Muscle of back (tissue), 11 donors: Measurements from ENCODE around the gene VSX1. TPM values are rescaled to one million over a fixed set of nuclear protein-coding genes. Genes with fewer than 3 reads are reported as not detected.

Experiments
- DNase-seq, 3 donors: peaks; one replicate each; pipeline versions ENCODE4 v3.0.0 to v3.0.0-alpha.2; 2013
- polyA plus RNA-seq, 10 donors: library from polyadenylated mRNA; unstranded; fragments of 120-200 nt; gene quantifications; one replicate each; pipeline ENCODE4 v1.2.1, GENCODE V29; 2013; ENCODE audit not compliant: insufficient read length in 10 of 10

The VSX1 gene
- polyA plus RNA-seq, 10 donors, result 0.12 TPM; not detected in 9

GRCh38 chr20:25065625-25066338 is 16.2 kb downstream of the VSX1 start:
- DNase-seq, result peak; percentile 57 to 84 (median 72)

DNA sequence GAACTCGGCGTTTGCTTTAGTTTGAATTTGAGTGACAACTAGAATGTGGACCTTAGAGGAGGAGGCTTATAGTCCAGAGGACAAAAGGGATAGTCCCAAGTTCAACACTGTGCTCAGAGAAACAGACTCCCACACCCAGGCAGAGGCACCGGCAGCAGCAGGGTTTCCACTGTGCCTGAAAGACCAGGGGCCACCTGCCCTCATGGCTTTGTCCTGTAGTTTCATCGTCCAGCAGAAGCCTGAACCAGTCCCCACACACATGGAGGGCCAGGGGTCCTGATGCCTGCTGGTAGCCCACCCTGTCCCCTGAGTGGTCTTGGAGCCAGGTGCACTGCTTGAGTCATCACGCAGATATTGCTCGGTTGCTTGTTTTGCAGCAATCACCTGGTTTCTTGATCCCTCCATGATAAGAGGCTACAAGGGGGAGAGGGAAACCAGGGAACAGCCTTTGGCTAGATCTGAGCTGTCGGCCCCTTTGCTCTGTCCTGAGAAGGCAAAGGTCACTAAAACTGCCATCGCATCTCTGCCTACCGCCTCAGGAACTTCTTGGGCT is 16.8 kb downstream of the VSX1 start:
- DNase-seq, result no peak

DNA sequence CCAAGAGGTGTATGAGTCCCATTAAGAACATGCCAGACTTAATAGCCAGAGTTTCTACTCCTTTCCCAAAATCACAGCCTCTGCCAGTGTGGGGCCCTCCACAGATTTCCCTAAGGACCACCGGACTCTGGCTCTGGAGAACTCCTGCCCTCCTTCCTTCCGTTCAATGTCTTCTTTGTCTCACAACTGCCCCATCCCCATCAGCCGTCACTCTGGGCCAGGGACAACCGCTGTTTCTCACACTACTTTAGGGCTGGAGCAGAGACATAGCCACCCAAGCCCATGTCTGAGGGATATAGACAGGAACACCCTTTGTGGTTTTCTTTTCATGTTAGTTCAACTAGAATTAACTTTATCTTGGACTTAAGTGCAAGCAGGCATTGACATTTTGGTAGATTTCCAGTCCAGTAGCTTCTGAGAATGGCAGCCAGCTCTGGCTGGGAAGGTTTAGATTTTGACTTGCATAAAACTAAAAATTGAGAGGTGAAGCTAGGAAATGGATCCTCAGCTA is 17.3 kb downstream of the VSX1 start:
- DNase-seq, result no peak

GRCh38 chr20:25063981-25064380 is 18.0 kb downstream of the VSX1 start:
- DNase-seq, result no peak

GRCh38 chr20:25063546-25063945 is 18.4 kb downstream of the VSX1 start:
- no peak for DNase-seq

GRCh38 chr20:25062841-25063240 is 19.1 kb downstream of the VSX1 start:
- no peak for DNase-seq

GRCh38 chr20:25061821-25062530 is 20.0 kb downstream of the VSX1 start:
- DNase-seq, result no peak

DNA sequence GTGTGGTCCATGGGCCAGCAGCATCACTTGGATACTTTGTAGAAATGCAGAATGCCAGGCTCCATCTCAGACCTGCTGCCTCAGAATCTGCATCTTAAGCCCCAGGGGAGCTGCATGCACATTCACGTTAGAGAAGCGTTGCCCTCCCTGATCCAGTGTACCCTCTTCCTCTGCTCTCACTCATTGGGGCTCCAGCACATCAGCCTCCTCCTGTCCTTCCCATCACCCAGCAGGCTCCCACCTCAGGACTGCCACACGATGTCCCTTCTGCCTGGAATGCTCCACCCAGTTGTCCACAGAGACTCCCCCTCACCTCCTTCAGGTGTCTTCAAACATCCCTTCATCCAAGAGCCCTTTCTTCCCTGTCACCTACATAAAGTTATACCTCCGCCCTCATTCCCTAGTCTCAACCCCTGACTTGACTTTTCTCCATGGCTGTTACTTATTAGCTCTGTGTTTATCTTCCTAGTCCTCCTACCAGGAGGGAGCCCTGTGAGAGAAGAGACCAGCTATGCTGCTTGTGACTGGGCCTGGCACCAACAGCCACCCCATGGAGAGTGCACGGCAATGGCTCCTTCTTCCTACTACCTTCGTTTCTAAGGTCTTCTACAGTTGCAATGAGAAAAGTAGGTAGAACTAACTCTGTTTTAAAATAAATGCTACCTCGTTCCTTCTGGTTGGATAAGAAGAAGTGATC is 20.7 kb downstream of the VSX1 start:
- no peak for DNase-seq

DNA sequence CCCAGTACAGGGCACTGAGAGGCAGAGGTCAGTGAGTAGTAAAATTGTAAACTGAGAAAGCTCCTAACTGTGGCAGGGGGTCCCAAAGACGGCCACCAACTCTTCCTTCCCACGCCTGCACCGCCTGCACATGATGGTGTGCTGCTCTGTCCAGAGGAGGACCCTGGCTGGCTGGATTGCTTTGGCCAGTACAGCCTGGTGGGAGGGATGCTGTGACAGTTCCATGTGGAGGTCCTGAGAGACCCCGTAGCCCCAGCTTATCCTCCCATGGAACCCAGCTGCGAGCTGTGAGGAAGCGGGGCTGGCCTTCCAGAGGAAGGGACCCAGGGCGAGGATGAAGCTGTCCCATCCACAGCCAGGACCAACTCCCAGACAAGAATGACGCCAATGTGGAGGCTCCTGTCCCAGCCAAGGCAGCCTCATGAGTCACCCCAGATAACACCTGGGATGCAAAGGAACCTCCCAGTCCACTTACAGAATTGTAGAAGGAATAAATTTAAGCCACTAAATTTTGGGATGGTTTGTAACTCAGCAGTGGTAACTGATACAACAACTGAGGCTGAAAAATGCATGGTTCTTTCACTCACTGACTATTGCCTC is 22.0 kb downstream of the VSX1 start:
- no peak for DNase-seq

DNA sequence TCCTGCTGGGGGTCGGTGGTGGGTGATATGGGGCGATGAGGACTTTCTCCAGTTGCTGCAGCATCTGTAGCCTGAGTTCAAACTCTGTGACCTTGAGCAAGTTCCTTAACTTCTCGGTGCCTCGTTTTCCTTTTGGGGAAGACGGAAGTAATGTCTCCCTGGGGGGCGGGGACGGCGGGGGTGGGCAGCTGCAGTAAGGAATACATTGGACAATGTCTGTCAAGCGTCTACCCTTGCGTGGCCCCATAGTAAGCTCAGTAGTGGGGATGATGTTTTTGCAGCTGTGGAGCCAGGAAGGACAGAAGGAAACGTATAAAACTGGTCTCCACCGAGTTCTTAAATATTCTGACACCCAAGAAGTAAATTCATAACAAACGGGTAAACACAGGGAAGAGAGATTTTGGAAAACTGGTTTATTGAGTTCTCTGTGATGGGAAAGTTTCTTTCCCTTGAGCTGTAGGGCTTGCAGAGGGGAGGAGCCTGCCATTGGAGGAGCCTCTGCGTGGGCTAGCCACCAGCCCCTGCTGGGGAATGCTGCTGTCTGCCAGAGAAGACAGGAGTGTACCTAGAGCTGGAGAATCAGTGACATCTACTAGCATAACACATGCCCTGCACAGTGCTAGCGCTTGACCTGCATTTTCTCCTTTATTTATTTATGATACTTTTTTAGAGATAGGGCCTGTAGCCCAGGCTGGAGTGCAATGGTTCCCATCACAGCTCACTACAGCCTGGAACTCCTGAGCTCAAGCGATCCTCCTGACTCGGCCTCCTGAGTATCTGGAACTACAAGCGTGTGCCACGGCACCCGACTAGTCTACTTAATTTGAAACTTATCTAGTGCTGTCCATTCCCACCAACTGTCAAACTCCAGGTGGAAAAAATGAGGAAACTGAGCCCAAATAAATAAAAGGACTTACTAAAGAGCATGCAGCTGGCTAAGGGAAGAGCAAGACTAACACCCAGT is 22.8 kb downstream of the VSX1 start:
- DNase-seq, result peak in 2 of 3 donors; percentile 27 to 75

DNA sequence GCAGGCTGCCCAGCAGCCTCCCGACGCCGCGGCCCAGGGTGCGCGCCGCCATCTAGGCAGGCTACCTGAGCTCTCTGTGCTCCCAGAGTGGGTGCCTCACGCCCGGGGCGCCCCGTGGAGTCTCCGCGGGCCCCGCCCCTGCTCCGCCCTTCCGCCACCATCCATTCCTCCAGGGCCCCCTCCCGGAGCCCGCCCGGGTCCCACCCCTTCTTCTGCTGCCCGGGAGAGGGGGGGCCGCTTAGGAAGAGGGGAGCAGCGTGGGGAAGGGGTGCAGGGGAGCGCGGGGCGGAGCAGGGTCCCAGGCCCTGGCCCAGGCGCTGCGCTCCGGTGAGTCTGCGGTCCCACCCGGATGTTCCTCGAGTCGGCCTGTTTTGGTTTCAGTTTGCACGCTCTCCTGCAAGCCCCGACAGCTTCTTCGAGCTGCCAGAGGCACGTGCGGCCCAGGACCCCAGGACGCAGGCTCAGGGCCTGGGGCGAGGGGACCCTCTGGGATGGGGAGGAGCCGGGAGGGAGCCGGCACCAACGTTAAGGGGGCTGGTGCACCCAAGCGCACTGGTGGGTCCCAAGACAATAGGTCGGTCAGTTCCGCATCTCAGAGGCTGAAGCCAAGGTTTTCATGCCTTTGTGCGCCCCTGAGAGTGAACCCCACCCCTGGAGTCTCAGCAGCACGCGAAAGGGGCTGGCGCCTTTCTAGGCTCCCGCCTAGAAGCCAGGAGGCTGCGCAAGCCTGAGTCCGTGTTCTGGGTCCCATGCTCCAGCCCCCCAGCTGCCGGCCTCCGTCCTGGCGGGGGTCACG is 23.7 kb downstream of the VSX1 start, which contains the start of gene ACSS1:
Gene ACSS1, minus strand, starts transcription at position 89 of the 796 bp plus-strand sequence. Its CDS starts 37 bp downstream, at position 52.
- peak in 2 of 3 donors; percentile 55 to 90 for DNase-seq

- DNase-seq, result peak in 2 of 3 donors; percentile 60 to 84
Observed at GRCh38 chr20:25057234-25058050, 24.5 kb downstream of the VSX1 start.

- DNase-seq, result no peak
Observed at GRCh38 chr20:25056690-25057233, 25.2 kb downstream of the VSX1 start.

DNA sequence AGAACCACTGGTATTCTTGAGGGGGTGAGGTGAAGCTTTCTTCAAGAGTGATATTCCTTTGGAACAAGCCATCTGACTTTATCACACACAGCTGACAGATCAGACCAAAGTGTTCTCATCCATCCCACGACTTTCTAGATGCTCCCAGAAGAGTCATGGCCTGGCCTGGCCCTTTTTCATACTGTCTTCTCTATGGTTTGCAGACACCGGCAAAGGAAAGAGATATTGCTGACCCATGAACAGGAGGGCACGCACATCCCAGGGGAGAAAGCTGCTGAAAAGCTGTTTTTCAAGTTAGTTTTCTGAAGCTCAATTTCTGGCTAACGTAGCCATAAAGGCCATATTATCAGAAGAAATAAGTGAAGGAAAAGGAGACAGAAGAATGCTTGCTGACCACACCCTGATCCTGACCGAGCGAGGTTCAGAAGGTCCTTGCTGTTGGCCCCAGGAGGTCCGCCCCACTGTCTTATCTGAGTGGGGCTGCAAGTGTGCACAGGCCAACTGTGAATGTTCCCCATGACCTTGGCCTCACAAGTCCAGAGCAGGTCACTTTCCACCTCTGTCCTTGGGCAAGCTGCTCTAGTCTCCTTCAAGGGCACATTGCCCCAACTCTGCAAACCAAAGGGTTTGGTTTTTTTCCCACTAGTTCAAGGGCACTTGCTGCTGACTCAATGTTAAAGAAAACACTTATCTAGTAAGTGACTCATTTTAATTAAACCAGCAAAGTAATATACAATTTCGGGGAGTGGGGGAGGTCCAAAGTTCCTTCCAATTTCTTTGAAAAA is 26.0 kb downstream of the VSX1 start:
- DNase-seq, result no peak

DNA sequence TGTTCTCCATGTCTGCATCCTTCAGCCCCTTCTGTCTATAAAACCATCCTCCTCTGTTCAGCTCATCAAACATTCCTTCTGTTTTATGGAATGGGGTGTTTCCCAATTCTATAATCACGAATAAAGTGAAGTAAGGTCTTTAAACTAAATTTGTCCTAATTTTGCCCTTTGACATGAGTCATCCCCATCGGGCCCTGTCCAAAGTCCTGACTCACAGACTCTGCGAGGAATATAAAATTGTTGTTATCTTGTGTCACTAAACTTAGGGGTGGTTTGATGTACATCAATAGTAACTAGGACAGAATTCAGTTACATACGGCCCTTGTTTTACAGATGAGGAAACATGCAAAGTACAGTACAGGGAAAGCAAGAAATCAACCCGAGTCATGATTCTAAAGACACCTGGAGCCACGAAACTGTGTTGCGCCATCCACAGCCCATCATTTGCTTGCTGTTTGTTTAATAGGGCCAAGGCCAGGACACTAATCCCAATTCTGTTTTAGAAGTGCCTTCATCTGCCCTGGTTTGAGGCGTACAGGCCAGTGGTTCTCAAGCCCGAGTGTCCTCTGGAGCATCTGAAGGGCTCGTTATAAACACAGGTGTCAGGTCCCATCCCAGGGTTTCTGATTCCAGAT is 26.8 kb downstream of the VSX1 start:
- DNase-seq, result no peak

DNA sequence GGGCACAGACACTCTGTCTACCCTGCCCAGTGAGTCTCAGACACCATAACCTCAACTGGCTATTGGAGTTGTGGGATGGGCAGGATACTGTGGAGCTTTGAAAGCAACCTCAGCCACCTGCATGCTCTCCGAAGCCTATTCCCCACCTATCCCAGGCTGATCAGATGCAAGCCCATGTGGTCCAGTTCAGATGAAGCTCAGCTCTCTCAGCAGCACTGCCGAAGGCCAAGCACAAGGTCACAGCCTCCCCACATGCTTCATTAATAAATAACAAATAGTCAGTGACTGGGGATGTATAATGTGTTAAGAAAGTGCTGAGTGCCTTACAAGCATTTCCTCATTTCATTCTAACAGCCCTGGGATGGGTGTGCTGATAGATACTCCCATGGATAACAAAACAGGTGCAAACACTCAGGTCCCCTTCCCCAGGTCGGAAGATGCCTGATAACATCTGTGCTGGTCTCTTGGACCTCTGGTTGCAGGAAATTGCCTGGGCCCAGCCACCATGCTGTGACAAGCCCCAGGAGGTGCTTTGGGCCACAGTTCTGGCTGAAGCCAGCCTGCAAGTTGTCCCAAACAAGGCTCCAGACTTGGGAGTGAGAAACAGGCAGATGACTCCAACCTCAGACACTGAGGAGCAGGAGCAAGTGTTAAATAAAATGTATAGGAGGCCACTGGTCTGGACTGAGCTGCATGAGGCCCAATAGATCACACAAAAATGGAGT is 27.7 kb downstream of the VSX1 start:
- no peak for DNase-seq
